Retinal pigment epithelial cell (primary cell): ENCODE data around the gene RANBP1.

Experiments used
- DNase-seq: peaks from one replicate; pipeline ENCODE4 v3.0.0-alpha.2; 2010; ENCODE audit warnings: low read depth
- H3K4me3 ChIP-seq: 2 replicates; pipeline ENCODE4 v1.5.1; 2011; ENCODE audit warnings: mild to moderate bottlenecking, low read length, control low read depth, moderate library complexity
- TF ChIP-seq, protein P1 (sequence below): conservative IDR thresholded peaks from 2 replicates; pipeline ENCODE4 v1.5.1; 2011; ENCODE audit warnings: low read depth, low read length, control low read depth, inconsistent platforms

The RANBP1 gene

DNA sequence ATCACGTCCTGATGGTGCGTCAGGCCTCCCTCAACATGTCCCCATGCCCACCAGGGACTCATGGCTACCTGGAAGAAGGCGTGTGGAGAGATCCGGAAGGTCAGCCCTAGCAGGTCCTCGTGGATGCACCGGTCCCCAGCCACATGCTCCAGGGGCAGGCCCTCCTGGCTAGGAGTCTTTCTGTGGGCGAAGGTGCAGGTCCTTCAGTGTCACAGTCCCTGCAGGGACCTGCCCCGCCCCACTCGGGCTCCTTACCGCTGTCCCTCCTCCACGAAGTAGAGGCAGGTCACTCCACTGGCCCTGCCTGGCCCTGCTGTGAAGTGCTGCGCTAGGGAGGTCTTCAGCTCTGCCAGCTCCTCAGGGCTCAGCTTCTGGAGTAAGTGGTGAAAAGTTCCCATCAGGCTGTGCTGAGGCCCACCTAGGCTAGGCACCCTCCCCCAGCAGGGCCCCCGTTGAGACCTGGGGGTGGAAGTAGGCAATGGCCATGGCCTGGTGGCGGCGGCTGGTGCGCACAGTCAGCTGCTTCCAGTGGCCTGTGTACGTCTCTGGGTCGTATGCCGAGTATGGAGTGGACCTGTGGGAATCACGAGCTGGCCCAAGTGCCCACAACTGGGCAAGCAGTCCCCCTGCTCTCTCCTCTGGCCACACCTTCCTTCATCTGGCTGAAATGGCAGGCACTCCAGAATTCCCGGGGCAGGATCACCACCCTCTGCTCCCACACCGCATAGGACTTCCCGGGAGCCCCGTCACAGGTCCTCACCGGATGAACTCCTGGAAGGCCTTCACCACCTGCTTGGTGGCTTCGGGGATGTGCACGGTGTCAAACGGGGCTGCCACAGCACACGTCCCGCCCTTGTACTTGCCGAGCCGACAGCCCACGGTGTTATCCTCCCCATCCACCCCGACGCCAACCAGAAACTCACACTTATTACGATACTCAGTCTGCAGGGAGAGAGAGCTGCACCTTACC is 1.1 kb upstream of the RANBP1 start:
- TF ChIP-seq, protein P1, sequence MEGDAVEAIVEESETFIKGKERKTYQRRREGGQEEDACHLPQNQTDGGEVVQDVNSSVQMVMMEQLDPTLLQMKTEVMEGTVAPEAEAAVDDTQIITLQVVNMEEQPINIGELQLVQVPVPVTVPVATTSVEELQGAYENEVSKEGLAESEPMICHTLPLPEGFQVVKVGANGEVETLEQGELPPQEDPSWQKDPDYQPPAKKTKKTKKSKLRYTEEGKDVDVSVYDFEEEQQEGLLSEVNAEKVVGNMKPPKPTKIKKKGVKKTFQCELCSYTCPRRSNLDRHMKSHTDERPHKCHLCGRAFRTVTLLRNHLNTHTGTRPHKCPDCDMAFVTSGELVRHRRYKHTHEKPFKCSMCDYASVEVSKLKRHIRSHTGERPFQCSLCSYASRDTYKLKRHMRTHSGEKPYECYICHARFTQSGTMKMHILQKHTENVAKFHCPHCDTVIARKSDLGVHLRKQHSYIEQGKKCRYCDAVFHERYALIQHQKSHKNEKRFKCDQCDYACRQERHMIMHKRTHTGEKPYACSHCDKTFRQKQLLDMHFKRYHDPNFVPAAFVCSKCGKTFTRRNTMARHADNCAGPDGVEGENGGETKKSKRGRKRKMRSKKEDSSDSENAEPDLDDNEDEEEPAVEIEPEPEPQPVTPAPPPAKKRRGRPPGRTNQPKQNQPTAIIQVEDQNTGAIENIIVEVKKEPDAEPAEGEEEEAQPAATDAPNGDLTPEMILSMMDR, result no peak
- no peak for DNase-seq
- H3K4me3 ChIP-seq, result no peak overlapping the region

DNA sequence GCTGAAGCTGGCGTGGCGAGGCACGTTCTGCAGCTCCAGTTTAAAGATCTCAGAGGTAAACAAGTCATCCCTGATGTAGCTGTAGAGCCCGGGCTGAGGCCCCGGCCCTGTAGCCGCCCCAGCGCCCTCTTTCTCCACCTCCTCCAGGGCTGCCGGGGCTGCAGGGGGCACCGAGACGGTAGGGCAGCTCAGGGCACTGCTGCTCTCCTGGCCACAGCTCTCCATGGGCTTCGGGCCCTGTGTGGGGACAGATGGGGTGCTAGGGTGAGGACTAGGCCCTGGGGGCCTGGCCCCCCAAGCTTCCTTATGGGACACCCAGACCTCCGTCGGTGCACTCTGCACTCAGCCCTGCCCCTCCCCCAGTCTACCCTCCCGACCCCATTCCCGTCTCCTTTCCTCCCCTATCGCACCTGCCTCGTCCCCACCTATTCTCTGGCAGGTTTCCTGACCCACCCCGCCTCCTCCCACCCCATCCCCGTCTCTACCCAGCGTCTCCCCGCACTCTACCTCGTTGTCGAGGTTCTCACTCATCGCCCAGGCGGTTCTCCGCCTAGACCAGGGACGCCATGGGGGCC is 559 bp downstream of the RANBP1 start:
- peak overlapping the region; percentile 90 for H3K4me3 ChIP-seq
- no peak for DNase-seq
- TF ChIP-seq, protein P1, result no peak

DNA sequence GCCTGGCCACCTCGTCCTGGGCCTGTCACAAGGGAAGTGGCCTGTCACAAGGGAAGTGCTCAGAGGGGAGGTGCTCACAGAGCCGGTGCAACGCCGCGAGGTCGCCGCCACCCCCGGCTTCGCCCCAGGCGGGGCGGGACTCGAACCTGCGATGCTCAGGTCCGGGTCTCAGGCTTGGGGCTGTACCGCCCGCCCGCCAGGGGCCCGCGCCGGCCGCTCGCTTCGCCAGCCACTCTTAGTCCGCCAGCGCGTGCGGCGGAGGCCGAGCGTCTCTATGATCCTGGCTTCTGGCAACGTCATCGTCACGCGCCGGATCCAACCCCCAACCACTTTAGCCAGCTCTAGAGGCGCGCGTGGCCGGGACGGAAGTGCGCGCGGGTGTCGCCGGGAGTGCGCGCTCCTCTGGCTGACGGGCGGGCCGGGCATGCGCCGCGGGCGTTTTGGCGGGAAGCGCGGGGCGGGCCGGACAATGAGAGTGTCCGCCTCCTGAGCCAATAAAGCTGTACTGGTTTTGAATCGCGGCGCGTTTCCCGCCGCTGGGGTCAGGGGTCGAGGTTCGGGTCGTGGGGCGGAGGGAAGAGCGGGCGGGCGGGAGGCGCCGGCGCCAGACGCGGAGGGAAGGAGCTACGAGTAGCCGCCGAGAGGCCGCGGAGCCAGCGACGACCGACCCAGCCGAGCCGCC is 1.2 kb downstream of the RANBP1 start, which contains the start of gene TRMT2A:
TSS of gene TRMT2A (minus strand) at position 276 of the 682 bp plus-strand sequence. CDS start 320 bp downstream, outside the sequence.
- DNase-seq, result peak; percentile 93
- H3K4me3 ChIP-seq, result peak within 1 kb of the TSS; percentile 90
- TF ChIP-seq, protein P1, result peak; percentile 4

DNA sequence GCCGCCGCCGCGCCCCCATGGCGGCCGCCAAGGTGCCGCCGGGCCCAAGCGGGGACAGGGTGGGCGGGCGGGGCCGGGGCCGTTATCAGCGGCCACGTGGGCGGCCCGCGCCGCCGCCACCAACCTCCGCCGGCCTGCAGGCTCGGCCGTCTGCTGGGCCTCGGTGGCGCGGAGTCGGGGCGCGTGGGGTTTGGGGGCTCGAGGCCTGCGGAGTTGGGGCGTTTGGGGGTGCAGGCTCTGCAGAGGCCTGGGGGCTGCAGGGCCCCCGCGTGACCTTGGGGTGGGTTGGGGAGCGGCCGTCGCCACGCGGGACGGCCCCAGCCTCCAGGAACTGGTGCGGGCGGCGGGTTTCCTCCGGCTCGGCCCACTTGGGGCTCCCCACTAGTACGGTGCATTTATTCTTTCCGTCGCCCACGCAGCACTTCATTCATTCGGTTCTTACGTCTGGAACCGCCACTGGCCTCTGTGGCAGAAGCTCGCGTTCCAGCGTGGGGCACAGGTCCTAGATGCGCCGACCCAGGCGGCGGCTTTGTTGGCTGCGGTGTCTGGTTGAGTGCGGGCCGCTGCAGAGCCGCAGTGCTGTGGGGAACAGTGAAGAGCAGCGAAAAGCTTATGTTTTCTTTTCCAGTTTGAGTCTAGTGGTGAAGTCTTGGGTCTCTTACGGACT is 1.9 kb downstream of the RANBP1 start:
- TF ChIP-seq, protein P1, result no peak
- no peak for DNase-seq
- peak overlapping the region; percentile 86 for H3K4me3 ChIP-seq

DNA sequence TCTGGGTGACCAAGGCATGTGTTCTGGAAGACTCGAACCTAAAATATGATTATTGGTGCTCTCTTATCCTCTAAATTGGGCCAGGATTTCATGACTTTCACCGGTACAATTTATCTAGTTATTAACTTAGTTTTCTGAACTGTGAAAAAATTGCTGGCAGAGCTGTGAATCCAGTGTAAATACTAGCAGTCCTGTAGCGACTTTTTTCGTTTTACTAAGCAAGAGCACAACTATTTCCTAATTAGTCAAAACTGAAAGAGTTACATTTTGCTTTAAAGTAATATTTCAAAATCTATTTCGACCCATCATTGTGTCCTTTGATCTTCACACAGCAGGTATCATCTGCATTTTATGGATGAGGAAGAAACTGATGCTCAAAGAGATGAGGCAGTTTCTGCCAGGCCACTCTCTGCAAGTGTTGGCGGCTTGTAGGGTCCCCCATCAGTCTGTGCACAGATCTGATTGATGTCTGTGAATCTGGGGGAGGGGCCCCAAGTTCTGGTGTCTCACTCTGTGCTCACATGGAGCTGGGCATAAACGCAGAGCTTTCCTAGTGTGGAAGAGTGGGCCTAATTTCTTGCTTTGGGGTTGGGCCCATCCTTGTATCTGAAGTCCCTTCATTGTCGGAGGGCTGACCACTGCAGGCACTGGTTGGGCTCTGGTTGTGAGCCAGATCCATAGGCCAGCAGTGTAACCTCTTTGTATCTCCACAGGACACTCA is 2.6 kb downstream of the RANBP1 start:
- no peak for DNase-seq
- TF ChIP-seq, protein P1, result no peak

DNA sequence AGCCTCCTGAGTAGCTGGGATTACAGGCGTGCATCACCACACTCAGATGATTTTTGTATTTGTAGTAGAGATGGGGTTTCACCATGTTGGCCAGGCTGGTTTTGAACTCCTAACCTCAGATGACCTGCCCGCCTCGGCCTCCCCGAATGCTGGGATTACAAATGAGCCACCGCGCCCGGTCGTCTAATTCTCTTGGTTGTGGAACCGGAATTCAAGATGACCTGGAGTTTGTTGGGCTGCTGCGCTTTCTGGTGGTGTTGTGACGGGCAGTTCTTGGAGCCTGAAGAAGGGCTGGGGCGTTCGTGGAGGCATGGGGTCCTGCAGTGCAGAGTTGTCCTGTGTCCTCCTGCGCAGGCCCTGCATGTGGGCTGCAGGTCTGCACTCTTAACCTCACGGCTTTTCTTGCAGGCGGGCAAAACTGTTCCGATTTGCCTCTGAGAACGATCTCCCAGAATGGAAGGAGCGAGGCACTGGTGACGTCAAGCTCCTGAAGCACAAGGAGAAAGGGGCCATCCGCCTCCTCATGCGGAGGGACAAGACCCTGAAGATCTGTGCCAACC is 6.0 kb downstream of the RANBP1 start:
- DNase-seq, result no peak
- TF ChIP-seq, protein P1, result no peak
- no peak overlapping the region for H3K4me3 ChIP-seq

More for the DNA sequence above, 2.6 kb downstream of the RANBP1 start:
- H3K4me3 ChIP-seq, result peak overlapping the region; percentile 86
